H1 (cell line): Measurements from ENCODE around the gene COPA. TPM values are rescaled to one million over a fixed set of nuclear protein-coding genes. Genes with fewer than 3 reads are reported as not detected.

Source experiments
- CTCF ChIA-PET: fragments of 300-600 bp; sonication (Branson Sonifier 250); formaldehyde crosslinking; loops from one replicate; lab custom pipeline; 2021; ENCODE audit not compliant: partially characterized antibody; lab: Charles Lee
- POLR2A ChIA-PET: fragments of 300-600 bp; sonication (Branson Sonifier 250); formaldehyde crosslinking; loops from one replicate; lab custom pipeline; 2021; ENCODE audit warnings: inconsistent platforms; ENCODE audit not compliant: partially characterized antibody; lab: Charles Lee
- DNase-seq, 2 experiments: peaks; one replicate each; pipeline versions ENCODE4 v3.0.0 to v3.0.0-alpha.2; 2010 to 2022; ENCODE audit warnings: low spot score in 2 of 2, low read depth in 1 of 2, mixed read lengths in 1 of 2
- FAIRE-seq: peaks from 2 replicates; lab custom pipeline; 2011; peaks lifted over from hg19 to GRCh38; lab: Jason Lieb, UNC
- H2AFZ ChIP-seq: 2 replicates; pipeline ENCODE4 v1.8.1; 2012; ENCODE audit warnings: low read length, inconsistent platforms
- H2AK5ac ChIP-seq: 2 replicates; pipeline ENCODE4 v1.6.1; 2013; ENCODE audit warnings: low read depth, low read length
- H2BK120ac ChIP-seq: replicated peaks from 2 replicates; pipeline ENCODE3; 2013; ENCODE audit warnings: low read depth, low read length, inconsistent platforms
- H2BK12ac ChIP-seq: 2 replicates; pipeline ENCODE4 v1.6.1; 2013; ENCODE audit warnings: low read depth, low read length
- H2BK15ac ChIP-seq: 2 replicates; pipeline ENCODE4 v1.6.1; 2013; ENCODE audit warnings: low read length
- H2BK20ac ChIP-seq: 2 replicates; pipeline ENCODE4 v1.6.1; 2013; ENCODE audit warnings: low read length
- H2BK5ac ChIP-seq: 2 replicates; pipeline ENCODE4 v1.6.1; 2013; ENCODE audit warnings: low read depth, low read length
- H3K14ac ChIP-seq: 2 replicates; pipeline ENCODE4 v1.6.1; 2013; ENCODE audit warnings: inconsistent platforms; ENCODE audit not compliant: insufficient read length
- H3K18ac ChIP-seq: 2 replicates; pipeline ENCODE4 v1.6.1; 2013; ENCODE audit warnings: low read length; ENCODE audit errors: extremely low read depth
- H3K23ac ChIP-seq: 2 replicates; pipeline ENCODE4 v1.6.1; 2013; ENCODE audit warnings: inconsistent platforms; ENCODE audit not compliant: insufficient read length
- H3K23me2 ChIP-seq: 2 replicates; pipeline ENCODE4 v1.6.1; 2013; ENCODE audit warnings: low read depth, low read length
- H3K27ac ChIP-seq: 2 replicates; pipeline ENCODE4 v1.6.1; 2011; ENCODE audit warnings: low read depth, low read length, inconsistent platforms
- H3K27me3 ChIP-seq, 4 experiments: replicated peaks in 1 of 4; 1 replicate in 1 of 4; 2 replicates in 3 of 4; pipeline versions ENCODE4 v1.6.1 to v1.8.1; 2011 to 2013; ENCODE audit warnings: low read length in 3 of 4, mild to moderate bottlenecking in 3 of 4, inconsistent platforms in 2 of 4, mixed read lengths in 2 of 4, moderate library complexity in 1 of 4; ENCODE audit not compliant: control insufficient read depth in 3 of 4, insufficient read depth in 3 of 4; ENCODE audit errors: extremely low read depth in 1 of 4
- H3K36me3 ChIP-seq, 4 experiments: 2 replicates each; pipeline versions ENCODE4 v1.6.1 to v1.8.1; 2011 to 2013; ENCODE audit warnings: mild to moderate bottlenecking in 4 of 4, low read length in 3 of 4, moderate library complexity in 2 of 4, control low read depth in 1 of 4, inconsistent platforms in 1 of 4; ENCODE audit not compliant: insufficient read depth in 4 of 4, control insufficient read depth in 2 of 4
- H3K4ac ChIP-seq: replicated peaks from 2 replicates; pipeline ENCODE3; 2013; ENCODE audit warnings: low read length, low read depth, mixed read lengths, inconsistent platforms; ENCODE audit not compliant: insufficient read length
- H3K4me1 ChIP-seq, 4 experiments: replicated peaks in 1 of 4; 1 replicate in 1 of 4; 2 replicates in 3 of 4; pipeline versions ENCODE4 v1.6.1 to v1.8.1; 2011 to 2013; ENCODE audit warnings: low read length in 3 of 4, inconsistent platforms in 2 of 4, mixed read lengths in 1 of 4; ENCODE audit not compliant: insufficient read depth in 4 of 4, control insufficient read depth in 3 of 4
- H3K4me2 ChIP-seq, 2 experiments: 2 replicates each; pipeline versions ENCODE4 v1.6.1 to v1.8.1; 2011 to 2013; ENCODE audit warnings: low read depth in 2 of 2, low read length in 2 of 2, control low read depth in 1 of 2, inconsistent platforms in 1 of 2, mild to moderate bottlenecking in 1 of 2; ENCODE audit not compliant: insufficient read depth in 1 of 2
- H3K4me3 ChIP-seq, 4 experiments: fragments of 200-600, 300-600 bp in 1 of 4; sonication (generic), shearing (Covaris generic), sonication (Bioruptor Twin) in 1 of 4; 2 replicates each; pipeline versions ENCODE4 v1.5.1 to v1.8.1; 2011 to 2016; ENCODE audit warnings: low read length in 4 of 4, low read depth in 3 of 4, control low read depth in 2 of 4, inconsistent platforms in 2 of 4, mild to moderate bottlenecking in 2 of 4, mixed read lengths in 1 of 4, moderate library complexity in 1 of 4; ENCODE audit not compliant: insufficient read depth in 2 of 4; ENCODE audit errors: extremely low read depth in 1 of 4
- H3K56ac ChIP-seq: replicated peaks from 2 replicates; pipeline ENCODE3; 2013; ENCODE audit warnings: low read depth, mild to moderate bottlenecking, mixed read lengths, low read length, inconsistent platforms; ENCODE audit not compliant: insufficient read length
- H3K79me1 ChIP-seq: 2 replicates; pipeline ENCODE4 v1.6.1; 2013; ENCODE audit warnings: low read depth, low read length, control low read depth
- H3K79me2 ChIP-seq, 2 experiments: 2 replicates each; pipeline versions ENCODE4 v1.6.1 to v1.8.1; 2012 to 2013; ENCODE audit warnings: low read length in 2 of 2, mild to moderate bottlenecking in 2 of 2, inconsistent platforms in 1 of 2; ENCODE audit not compliant: insufficient read depth in 2 of 2, control insufficient read depth in 1 of 2
- H3K9ac ChIP-seq, 4 experiments: replicated peaks in 1 of 4; 1 replicate in 1 of 4; 2 replicates in 3 of 4; pipeline versions ENCODE4 v1.6.1 to v1.8.1; 2011 to 2013; ENCODE audit warnings: low read depth in 3 of 4, low read length in 3 of 4, control low read depth in 2 of 4, mild to moderate bottlenecking in 2 of 4, moderate library complexity in 2 of 4, inconsistent platforms in 1 of 4; ENCODE audit errors: extremely low read depth in 1 of 4
- H3K9me3 ChIP-seq, 2 experiments: 2 replicates each; pipeline versions ENCODE4 v1.6.1 to v1.8.1; 2012 to 2013; ENCODE audit warnings: mild to moderate bottlenecking in 2 of 2, moderate library complexity in 2 of 2, control low read depth in 1 of 2, inconsistent platforms in 1 of 2, low read depth in 1 of 2, low read length in 1 of 2, mixed read lengths in 1 of 2; ENCODE audit not compliant: insufficient read depth in 2 of 2
- H4K20me1 ChIP-seq, 2 experiments: replicated peaks in 1 of 2; 2 replicates each; pipeline versions ENCODE3 to v1.8.1; 2011 to 2013; ENCODE audit warnings: inconsistent platforms in 2 of 2, low read length in 2 of 2, mild to moderate bottlenecking in 1 of 2; ENCODE audit not compliant: insufficient read depth in 2 of 2, control insufficient read depth in 1 of 2
- H4K5ac ChIP-seq: 2 replicates; pipeline ENCODE4 v1.6.1; 2013; ENCODE audit warnings: low read length, low read depth, mixed read lengths, inconsistent platforms; ENCODE audit not compliant: insufficient read length
- H4K8ac ChIP-seq: 2 replicates; pipeline ENCODE4 v1.8.0; 2013; ENCODE audit warnings: mild to moderate bottlenecking, moderate library complexity, low read length, inconsistent platforms; ENCODE audit not compliant: insufficient read depth; ENCODE audit errors: extremely low read depth
- H4K91ac ChIP-seq: replicated peaks from 2 replicates; pipeline ENCODE3; 2013; ENCODE audit warnings: low read length, mixed read lengths, inconsistent platforms; ENCODE audit not compliant: insufficient read length
- BACH1 ChIP-seq: IDR thresholded peaks from 2 replicates; pipeline ENCODE4 v1.6.1; 2012; ENCODE audit warnings: low read length, improper control_type of control experiment
- CBX5 ChIP-seq: fragments of 300-800, 300-1000 bp; sonication (generic); IDR thresholded peaks from 2 replicates; pipeline ENCODE4 v1.7.1; 2016; ENCODE audit warnings: antibody characterized with exemption, low read length, low read depth
- EZH2 ChIP-seq: fragments of 200-600 bp; sonication (generic); IDR thresholded peaks from 2 replicates; pipeline ENCODE4 v1.7.1; 2012; ENCODE audit warnings: low read depth, mild to moderate bottlenecking, moderate library complexity, low read length, inconsistent platforms; ENCODE audit not compliant: severe bottlenecking
- HDAC6 ChIP-seq: IDR thresholded peaks from one replicate; pipeline ENCODE4 v1.7.1; 2012; ENCODE audit warnings: low read depth, mild to moderate bottlenecking, inconsistent platforms, low read length, moderate library complexity
- JUND ChIP-seq: IDR thresholded peaks from 2 replicates; pipeline ENCODE4 v1.6.1; 2011; ENCODE audit warnings: mild to moderate bottlenecking, improper control_type of control experiment, low read length
- RBBP5 ChIP-seq: IDR thresholded peaks from 2 replicates; pipeline ENCODE4 v1.7.1; 2012; ENCODE audit warnings: low read depth, mild to moderate bottlenecking, inconsistent platforms, low read length, moderate library complexity, borderline replicate concordance
- RFX5 ChIP-seq: IDR thresholded peaks from 2 replicates; pipeline ENCODE4 v1.6.1; 2011; ENCODE audit warnings: low read depth, low read length, improper control_type of control experiment, borderline replicate concordance
- RNF2 ChIP-seq: fragments of 200-900, 300-1000 bp; sonication (generic); IDR thresholded peaks from 2 replicates; pipeline ENCODE4 v1.7.1; 2016; ENCODE audit warnings: borderline replicate concordance, low read depth, mild to moderate bottlenecking, antibody characterized with exemption, low read length; ENCODE audit not compliant: poor library complexity, severe bottlenecking; ENCODE audit errors: missing control alignments
- SP1 ChIP-seq: IDR thresholded peaks from 2 replicates; pipeline ENCODE4 v1.6.1; 2011; ENCODE audit warnings: low read depth, low read length
- TEAD4 ChIP-seq: IDR thresholded peaks from 2 replicates; pipeline ENCODE4 v1.6.1; 2012; ENCODE audit warnings: low read depth, low read length, inconsistent platforms, mixed read lengths
- WGBS, 2 experiments: shearing (Covaris generic) in 1 of 2; methylation state at CpG; one replicate each; pipeline versions ENCODE4 v1.1.6 to v1.1.7; 2013 to 2015; ENCODE audit warnings: low lambda C conversion rate in 2 of 2, mixed read lengths in 2 of 2, inconsistent platforms in 1 of 2, low coverage in 1 of 2, missing lambda C conversion rate in 1 of 2; ENCODE audit not compliant: insufficient replicate concordance in 2 of 2, insufficient coverage in 1 of 2, insufficient read length in 1 of 2; ENCODE audit errors: extremely low coverage in 1 of 2, missing lambda C conversion rate in 1 of 2; 5-methylcytosine and 5-hydroxymethylcytosine counted together
- polyA plus RNA-seq, 7 experiments: library from polyadenylated mRNA; depleted of rRNA in 3 of 7; stranded (reverse) in 5 of 7; unstranded in 2 of 7; fragments of >200 nt in 5 of 7; fragments of 200-250 nt in 2 of 7; gene quantifications; 1 replicate in 5 of 7; 2 replicates in 1 of 7; 4 replicates in 1 of 7; pipeline versions ENCODE4 v1.2.1 to v1.2.3, GENCODE V29; 2011 to 2013; ENCODE audit warnings: missing spikeins in 2 of 7, mixed read lengths in 2 of 7
- total RNA-seq: library from RNA; stranded (reverse); fragmentation: NEBNext Ultra II Directional; extraction: Animal tissue kit (Norgen Biotek cat#: 25700); gene quantifications from 2 replicates; pipeline ENCODE4 v1.2.1, GENCODE V29; 2021
- TF ChIP-seq, protein P1 (sequence below), 3 experiments: IDR thresholded peaks; 1 replicate in 2 of 3; 2 replicates in 1 of 3; pipeline versions ENCODE4 v1.5.1 to v1.6.1; 2011; ENCODE audit warnings: low read length in 3 of 3, mild to moderate bottlenecking in 3 of 3, inconsistent platforms in 2 of 3, low read depth in 1 of 3, moderate library complexity in 1 of 3; ENCODE audit not compliant: insufficient read depth in 1 of 3; ENCODE audit errors: control extremely low read depth in 1 of 3

COPA gene
- total and polyA plus RNA-seq, 2 of the 8 experiments (the other 6 are each of a cell fraction or from before 2014, with no cell fraction given): 78.2 to 115 TPM

- Histone ChIP-seq H3K27me3 (no peaks in the 10 kb centered on the region), H3K36me3 (peaks cover 3 to 27% (median 16%) of the 10 kb centered on the region in 4 experiments; a peak in 7 of 8 replicates), H2BK5ac (no peak overlapping the region), H3K4me1 (no peaks in the 10 kb centered on the region; a peak in 1 of 7 replicates), H3K4me3 (peak overlapping the region; percentile 88 to 98 (median 94); a peak in 5 of 8 replicates), H2BK12ac (no peak overlapping the region), H2BK120ac (no peak overlapping the region), H2BK15ac (no peak overlapping the region), H2AK5ac (no peak overlapping the region), H4K20me1 (peaks cover 0 to 4% of the 10 kb centered on the region in 2 experiments), H2BK20ac (no peak overlapping the region), H3K9me3 (no peaks in the 10 kb centered on the region), H3K56ac (no peak overlapping the region), H2AFZ (no peak overlapping the region), H3K23me2 (no peaks in the 10 kb centered on the region; the same call in 1 of the 2 replicates), H3K18ac (no peak overlapping the region), H4K5ac (no peak overlapping the region), H4K8ac (no peak overlapping the region), H3K27ac (no peak overlapping the region), H3K4ac (no peak overlapping the region), H3K9ac (peak overlapping the region in 1 of 4 experiments; percentile 88; a peak in 1 of 7 replicates), H3K4me2 (peak overlapping the region; percentile 62 to 89), H4K91ac (no peak overlapping the region), H3K23ac (no peak overlapping the region), H3K14ac (no peak overlapping the region), H3K79me1 (no peaks in the 10 kb centered on the region; the same call in 1 of the 2 replicates), H3K79me2 (peaks cover 18 to 54% of the 10 kb centered on the region in 2 experiments)
- DNase-seq (no peak), FAIRE-seq (no peak)
- POLR2A ChIA-PET: interaction anchor here (1.1 to 2.2 kb wide), 8 partner anchors 9 to 32 kb away, joined by 3 to 12 read pairs (median 4); no protein-coding TSS in a partner anchor
- WGBS, 2 experiments: 88% methylated on average over 3 of the region's 3 CpGs; no CpG with 5 or more reads in 1 of the 2 experiments
- CTCF ChIA-PET: interaction anchor here (0.8 to 26.0 kb wide), 7 partner anchors 10 to 274 kb away, joined by 3 to 683 read pairs (median 4); no protein-coding TSS in a partner anchor
- TF ChIP-seq CBX5 (no peak), JUND (no peak), TEAD4 (no peak), BACH1 (no peak), SP1 (no peak), HDAC6 (no peak), RFX5 (no peak), RBBP5 (no peak), RNF2 (no peak), EZH2 (no peak)
- TF ChIP-seq, protein P1, sequence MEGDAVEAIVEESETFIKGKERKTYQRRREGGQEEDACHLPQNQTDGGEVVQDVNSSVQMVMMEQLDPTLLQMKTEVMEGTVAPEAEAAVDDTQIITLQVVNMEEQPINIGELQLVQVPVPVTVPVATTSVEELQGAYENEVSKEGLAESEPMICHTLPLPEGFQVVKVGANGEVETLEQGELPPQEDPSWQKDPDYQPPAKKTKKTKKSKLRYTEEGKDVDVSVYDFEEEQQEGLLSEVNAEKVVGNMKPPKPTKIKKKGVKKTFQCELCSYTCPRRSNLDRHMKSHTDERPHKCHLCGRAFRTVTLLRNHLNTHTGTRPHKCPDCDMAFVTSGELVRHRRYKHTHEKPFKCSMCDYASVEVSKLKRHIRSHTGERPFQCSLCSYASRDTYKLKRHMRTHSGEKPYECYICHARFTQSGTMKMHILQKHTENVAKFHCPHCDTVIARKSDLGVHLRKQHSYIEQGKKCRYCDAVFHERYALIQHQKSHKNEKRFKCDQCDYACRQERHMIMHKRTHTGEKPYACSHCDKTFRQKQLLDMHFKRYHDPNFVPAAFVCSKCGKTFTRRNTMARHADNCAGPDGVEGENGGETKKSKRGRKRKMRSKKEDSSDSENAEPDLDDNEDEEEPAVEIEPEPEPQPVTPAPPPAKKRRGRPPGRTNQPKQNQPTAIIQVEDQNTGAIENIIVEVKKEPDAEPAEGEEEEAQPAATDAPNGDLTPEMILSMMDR (IDR thresholded peaks at IDR 0.05; ENCODE audit: control extremely low read depth in 1 of 3, insufficient read depth in 1 of 3, low read depth in 1 of 3, low read length in 3 of 3): no peak
Measured at GRCh38 chr1:160344241-160344640, 1.2 kb upstream of the COPA start.
